Peyer's patch (tissue), 4 donors: ENCODE data around the gene UBE2J2.

ENCODE experiments used
- CTCF ChIP-seq, 6 experiments: fragments of 450-650 bp in 4 of 6; fragments of 200-600 bp in 2 of 6; sonication (generic) in 1 of 6; IDR thresholded peaks; one replicate each; pipeline ENCODE4 v1.5.1; 2017 to 2019; ENCODE audit warnings: antibody characterized with exemption in 6 of 6, mild to moderate bottlenecking in 3 of 6, moderate library complexity in 1 of 6
- POLR2A ChIP-seq, 2 donors: fragments of 450-650 bp; IDR thresholded peaks; one replicate each; pipeline ENCODE4 v1.5.1; 2017; ENCODE audit warnings: antibody characterized with exemption in 2 of 2, mild to moderate bottlenecking in 2 of 2, moderate library complexity in 2 of 2

- TF ChIP-seq CTCF (IDR thresholded peaks at IDR 0.05) (no peak), POLR2A (IDR thresholded peaks at IDR 0.05) (no peak)
Measured at GRCh38 chr1:1254667-1254998, 19.0 kb downstream of the UBE2J2 start.
